GM18511 (cell line): ENCODE results near the gene LRCOL1.
A peak's percentile ranks its signal among the peaks of the same experiment; 100 is the strongest.
"Not testable (repeated sequence)": the region's sequence is repeated elsewhere in the genome, so short reads cannot be mapped to it uniquely, and the experiment has no call there.

ENCODE experiments used
- ATAC-seq: cut with Tn5 transposase; IDR thresholded peaks from one replicate; pipeline ENCODE4 v1.9.1; 2021; ENCODE audit warnings: mild to moderate bottlenecking, moderate library complexity; ENCODE audit not compliant: unreplicated experiment

The LRCOL1 gene

GRCh38 chr12:132602572-132603239 lies 7.7 kb downstream of the LRCOL1 start:
- no peak for ATAC-seq

GRCh38 chr12:132601171-132601883 lies 9.1 kb downstream of the LRCOL1 start:
- no peak for ATAC-seq

DNA sequence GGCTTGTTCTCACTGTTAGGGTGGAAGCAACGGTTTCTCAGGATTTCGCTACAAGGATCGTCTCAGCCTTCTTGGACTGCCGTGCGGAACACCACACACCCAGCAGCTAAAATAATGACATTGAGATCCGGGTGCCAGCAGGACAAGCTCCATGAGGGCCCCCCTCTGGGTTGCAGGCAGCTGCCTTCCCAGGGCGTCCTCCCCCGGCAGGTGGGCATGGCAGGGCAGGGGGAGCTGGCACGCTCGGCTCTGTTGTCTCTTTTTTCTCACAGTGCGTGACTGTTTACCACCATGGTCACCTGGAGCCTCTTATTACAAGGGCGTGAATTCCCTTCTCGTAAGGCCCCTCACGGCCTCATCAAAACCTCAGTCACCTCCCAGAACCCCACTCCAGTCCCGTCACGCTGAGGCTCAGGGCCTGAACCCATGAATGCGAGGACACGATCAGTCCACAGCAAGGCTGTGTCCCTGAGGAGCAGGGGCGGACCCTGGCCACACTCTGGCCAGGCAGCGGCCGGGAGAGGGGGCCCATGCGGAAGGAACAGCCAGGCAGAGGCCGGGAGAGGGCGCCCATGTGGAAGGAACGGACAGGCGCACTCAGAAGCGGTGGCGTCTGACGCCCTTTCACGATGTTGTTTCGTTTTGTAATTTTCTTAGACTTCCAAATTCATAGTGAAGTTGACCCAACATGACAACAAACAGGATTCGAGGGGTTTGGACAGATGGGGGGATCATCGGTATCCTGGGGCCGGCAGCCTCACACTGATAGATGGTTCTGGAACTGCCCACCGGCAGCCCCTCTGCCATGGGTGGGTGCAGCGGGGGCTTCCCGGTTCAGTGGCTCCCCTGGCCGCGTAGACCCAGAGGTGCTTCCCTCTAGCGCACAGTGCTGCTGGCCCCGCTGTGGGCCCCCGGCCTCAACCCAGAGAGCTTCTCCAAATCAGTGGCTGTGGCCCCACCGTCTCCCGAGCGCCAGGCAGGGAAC lies 10.0 kb downstream of the LRCOL1 start:
- ATAC-seq, result peak; percentile 58

DNA sequence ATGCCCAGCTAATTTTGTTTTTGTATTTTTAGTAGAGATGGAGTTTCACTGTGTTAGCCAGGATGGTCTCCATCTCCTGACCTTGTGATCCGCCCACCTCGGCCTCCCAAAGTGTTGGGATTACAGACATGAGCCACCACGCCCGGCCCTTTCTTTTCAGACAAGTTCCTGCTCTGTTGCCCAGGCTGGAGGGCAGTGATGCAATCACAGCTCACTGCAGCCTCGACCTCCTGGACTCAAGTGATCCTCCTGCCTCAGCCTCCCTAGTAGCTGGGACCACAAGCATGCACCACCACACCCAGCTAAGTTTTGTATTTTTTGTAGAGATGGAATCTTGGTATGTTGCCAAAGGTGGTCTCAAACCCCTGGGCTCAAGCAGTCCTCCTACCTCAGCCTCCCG lies 10.9 kb downstream of the LRCOL1 start:
- ATAC-seq, result not testable (repeated sequence)

DNA sequence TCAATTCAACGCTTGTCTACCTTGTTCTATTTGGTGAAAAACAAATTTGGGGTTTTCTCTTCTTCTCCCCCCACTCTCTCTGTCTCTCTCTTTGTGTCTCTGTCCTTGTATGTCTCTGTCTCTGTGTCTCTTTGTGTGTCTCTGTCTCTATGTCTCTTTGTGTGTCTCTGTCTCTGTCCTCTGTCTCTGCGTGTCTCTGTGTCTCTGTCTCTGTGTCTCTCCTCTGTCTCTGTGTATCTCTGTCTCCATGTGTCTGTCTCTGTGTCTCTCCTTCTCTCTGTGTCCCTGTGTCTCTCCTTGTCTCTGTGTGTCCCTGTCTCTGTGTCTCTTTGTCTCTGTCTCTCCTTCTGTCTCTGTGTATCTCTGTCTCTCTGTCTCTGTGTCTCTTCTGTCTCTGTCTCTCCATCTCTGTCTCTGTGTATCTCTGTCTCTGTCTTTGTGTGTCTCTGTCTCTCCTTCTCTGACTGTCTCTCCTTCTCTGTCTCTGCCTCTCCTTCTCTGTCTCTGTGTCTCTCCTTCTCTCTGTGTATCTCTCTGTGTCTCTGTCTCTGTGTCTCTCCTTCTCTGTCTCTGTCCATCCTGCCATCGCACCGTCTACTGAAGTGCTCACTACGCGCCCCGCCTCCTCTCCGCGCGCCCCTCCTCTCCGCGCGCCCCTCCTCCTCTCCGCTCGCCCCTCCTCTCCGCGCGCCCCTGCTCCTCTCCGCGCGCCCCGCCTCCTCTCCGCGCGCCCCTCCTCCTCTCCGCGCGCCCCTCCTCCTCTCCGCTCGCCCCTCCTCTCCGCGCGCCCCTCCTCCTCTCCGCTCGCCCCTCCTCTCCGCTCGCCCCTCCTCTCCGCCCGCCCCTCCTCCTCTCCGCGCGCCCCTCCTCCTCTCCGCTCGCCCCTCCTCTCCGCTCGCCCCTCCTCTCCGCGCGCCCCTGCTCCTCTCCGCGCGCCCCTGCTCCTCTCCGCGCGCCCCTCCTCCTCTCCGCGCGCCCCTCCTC lies 12.8 kb downstream of the LRCOL1 start:
- ATAC-seq, result no peak

GRCh38 chr12:132596016-132596415 lies 14.4 kb downstream of the LRCOL1 start:
- no peak for ATAC-seq

DNA sequence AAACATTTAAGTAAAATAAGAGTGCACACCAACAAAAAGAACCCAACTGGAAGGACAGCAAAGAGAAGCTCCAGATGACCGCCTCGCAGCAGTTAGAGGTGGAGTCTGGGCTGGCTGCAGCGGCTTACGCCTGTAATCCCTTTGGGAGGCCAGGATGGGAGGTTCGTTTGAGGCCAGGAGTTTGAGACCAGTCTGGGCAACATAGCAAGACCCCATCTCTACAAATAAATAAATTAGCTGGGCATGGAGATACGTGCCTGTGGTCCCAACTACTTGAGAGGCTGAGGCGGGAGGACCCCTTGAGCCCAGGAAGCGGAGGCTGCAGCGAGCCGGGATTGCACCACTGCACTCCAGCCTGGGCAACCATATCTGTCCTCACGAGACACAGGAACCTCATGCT lies 15.2 kb downstream of the LRCOL1 start:
- no peak for ATAC-seq

GRCh38 chr12:132593938-132594358 lies 16.4 kb downstream of the LRCOL1 start:
- ATAC-seq, result no peak

DNA sequence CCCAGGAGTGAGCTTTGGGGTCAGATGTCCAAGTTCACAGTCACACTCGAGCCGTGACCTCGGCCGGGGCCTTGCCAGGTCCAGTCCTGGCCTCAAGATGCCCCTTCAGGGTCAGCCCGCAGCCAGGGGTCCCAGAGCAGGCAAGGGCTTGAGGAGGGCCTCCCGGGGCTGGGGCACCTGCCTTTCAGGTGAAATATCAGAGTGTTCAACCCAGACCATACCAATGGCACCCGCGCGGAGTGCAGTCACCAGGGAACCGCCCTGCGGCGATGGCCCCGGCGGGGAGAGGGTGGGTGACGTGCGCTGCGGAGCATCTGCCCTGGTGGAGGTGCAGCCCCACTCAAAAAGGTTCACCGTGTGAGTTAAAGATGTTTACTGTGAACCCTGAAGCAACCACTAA lies 16.9 kb downstream of the LRCOL1 start:
- ATAC-seq, result no peak

DNA sequence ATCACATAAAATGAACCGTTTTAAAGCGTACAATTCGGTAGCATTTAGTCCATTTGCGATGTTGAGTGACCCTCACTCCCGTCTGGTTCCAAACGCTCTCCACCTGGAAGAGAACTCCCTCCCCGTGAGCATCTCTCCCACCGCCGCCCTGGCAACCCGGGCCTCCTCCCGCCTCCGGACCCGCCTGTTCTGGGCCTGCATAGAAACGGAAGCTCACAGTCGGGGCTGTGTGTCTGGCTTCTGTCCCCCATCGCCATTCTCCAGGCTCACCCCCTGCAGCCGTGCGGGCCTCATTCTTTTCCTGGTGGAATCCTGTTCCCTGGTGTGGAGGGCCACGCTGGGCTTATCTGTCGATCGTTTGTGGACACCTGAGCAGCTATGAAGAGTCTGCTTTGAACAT lies 17.3 kb downstream of the LRCOL1 start:
- ATAC-seq, result no peak

GRCh38 chr12:132592282-132592970 lies 18.0 kb downstream of the LRCOL1 start:
- no peak for ATAC-seq

DNA sequence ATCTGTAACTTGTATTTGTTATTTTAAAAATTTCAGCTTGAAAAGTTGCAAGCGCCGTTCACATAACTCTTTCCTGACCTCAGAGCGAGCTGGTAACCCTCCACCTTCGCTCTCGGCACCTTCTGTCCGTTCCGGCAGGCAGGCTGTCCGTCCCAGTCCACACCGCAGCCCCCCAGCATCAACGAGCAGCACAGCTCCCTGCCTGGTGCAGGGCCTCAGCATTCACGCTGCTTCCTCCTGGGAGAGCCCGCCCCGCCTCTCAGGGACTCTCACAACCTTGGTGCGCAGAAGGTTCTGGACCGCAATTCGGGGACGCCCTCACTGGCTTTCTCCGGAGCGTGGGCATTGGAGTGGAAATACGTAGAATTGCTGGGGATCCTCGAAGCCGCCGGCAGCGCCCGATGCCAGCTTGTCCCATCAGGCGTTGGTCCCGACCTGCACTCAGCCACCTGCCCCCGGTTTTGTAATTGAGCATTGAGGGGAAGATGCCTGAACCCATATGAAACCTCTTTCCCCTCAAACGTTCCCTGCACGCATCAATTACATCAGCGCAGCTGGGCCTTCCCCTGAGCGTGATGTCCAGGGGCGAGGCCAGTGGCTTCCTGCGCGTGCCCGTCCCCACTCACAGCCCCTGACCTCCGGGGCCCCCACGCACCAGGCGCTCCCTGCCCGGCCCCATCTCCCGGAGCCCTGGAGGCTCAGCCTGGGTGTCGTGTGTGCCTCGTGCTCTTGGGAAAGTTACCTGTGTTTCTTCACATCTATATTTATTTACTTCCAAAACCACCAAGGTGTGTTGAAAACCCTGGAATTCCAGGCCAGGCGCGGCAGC lies 19.1 kb downstream of the LRCOL1 start:
- no peak for ATAC-seq

DNA sequence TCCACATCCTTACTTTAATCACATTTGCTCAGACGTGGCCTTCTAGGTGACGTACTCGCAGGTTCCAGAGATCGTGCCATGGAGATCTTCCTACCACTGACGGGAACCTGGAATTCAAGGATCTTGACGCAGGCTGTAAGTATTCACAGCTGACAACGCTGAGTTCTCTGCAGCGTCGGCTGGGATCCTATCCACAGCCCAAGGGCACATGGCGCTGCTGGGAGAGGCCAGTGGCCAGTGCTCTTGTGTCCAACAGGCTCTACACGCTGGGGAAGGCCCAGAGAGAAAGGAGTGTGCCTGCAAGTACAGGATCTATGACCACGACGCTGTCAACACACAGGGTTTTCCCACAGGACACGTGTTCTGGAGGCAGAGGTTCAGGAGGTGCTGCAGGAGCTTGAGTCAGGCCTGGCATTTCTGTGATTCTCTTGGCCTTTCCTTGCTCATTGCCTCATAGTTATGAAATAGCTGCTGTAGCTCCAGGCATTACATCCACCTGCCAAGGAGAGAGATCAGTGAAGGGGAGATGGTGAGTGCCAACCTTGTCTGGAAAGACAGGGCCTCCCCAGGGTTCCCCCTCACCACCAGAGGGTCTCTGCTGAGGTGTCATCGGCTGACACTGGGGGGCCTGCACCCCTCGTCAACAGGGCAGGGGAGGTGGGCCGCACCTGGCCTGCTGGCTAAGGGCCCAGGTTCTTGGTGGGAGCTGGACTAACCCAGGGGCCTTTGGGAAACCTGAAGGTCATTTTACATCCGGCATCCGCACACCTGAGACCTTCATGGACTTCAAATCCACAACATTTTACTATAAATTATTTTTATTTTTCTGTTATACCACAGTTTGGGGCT lies 21.3 kb downstream of the LRCOL1 start:
- no peak for ATAC-seq

- no peak for ATAC-seq
Observed at GRCh38 chr12:132588319-132588718, 22.1 kb downstream of the LRCOL1 start.

DNA sequence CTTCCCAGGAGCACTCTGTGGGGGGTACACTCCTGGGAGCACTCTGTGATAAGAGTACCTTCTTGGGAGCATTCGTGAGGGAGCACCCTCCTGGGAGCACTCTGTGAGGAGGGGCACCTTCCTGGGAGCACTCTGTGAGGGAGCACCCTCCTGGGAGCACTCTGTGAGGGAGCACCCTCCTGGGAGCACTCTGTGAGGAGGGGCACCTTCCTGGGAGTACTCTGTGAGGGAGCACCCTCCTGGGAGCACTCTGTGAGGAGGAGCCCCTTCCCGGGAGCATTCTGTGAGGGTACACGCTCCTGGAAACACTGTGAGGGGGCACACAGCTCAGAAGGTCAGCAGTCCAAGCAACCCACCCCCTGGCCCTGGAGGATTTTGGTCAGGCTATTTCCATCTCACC lies 22.6 kb downstream of the LRCOL1 start:
- ATAC-seq, result no peak

DNA sequence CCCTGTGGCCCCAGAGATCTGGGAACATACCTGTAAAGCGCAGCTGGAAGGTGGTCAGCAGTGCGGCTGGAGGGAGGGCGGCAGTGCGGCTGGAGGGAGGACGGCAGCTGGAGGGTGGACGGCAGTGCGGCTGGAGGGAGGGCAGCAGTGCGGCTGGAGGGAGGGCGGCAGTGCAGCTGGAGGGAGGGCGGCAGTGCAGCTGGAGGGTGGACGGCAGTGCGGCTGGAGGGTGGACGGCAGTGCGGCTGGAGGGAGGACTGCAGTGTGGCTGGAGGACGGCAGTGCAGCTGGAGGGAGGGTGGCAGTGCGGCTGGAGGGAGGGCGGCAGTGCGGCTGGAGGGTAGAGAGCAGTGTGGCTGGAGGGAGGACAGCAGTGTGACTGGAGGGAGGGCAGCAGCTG lies 23.5 kb downstream of the LRCOL1 start:
- ATAC-seq, result no peak

DNA sequence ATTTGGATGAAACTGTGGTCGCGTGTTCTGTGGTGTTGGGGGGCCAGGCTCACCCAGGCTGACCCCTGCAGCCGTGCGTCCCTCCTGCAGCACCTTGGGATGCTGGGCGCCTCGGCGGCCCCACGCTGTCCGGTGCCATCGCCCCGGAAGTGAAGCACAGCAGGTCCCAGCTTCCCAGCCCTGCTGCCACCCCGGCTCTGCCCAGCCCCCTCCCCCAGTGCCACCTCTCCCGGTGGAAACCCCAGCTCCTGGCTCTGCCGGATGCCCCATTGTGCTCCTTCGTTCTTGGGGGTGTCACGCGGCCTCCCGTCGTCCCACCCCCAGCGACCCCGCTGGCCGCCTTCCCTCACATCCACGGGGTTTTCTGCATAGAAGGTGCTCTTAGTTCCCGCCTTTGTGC lies 25.2 kb downstream of the LRCOL1 start:
- ATAC-seq, result no peak

DNA sequence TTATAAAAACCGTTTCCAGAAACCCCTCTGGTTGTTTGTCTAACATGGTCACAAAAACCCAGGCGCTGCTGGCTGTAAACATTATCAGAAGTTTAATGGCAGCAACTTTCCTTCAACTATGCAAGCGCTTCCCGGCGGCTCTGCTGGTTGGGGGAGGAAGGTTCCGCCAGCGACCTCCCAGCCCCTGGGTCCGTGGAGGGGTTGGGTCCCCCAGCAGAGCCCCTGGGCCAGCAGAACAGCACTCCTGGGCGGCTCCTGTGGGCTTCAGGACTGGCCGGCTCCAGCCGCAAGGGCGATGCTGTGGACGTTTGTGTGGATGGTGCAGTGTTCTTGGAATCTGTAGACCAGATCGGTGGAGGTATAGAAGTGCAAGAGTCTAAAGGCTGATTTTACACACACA lies 26.0 kb downstream of the LRCOL1 start:
- ATAC-seq, result no peak
